ENCODE measurements around the gene RPL19.
"Not testable (repeated sequence)": the region's sequence is repeated elsewhere in the genome, so short reads cannot be mapped to it uniquely, and the experiment has no call there.

Gene RPL19

DNA sequence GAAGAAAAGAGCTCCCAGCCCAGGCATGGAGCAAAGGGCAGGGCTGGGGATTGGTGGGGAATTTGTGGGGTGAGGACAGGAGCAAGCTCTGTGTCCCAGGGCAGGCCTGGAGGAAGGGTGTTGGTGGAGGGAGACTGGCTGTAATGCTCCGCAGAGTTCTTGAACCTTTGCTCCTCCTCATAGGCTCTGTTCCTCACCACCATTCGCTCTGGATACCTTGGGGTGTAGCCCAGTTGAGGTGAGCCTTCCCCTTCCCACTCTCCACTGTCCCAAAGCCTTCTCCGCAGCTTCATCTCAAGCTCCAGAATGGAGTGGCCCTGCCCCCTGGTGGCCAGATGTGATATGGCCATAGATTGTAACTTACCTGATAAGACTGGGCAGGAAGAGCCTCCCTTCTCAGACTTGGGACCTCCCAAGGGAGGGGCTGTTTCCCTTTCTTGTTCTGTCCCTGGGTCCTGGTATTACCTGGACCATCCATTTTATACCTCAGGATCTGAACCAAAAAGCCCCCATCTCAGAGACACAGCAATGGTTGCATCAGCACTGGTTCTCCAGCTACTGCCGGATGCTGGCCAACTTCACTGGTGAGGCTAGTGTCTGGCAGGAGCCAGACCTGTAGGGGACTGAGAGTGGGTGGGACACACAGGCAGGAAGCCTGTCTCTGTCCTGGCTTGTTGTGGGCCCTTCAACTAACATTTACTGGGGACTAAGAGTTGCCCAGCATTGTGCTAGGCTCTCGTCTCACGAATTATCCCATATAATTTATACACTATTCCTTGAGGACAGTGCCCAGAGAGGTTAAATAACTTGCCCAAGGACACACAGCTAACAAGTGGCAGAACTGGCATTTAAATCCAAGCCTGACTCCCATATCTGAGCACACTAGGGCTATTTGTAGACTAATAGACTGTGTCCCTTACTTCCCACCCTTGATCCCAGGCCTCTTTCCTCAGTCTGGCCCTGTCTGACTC, 44.8 kb downstream of the RPL19 start:
- DNase-seq (ENCODE audit: low spot score), result peak; percentile 84

DNA sequence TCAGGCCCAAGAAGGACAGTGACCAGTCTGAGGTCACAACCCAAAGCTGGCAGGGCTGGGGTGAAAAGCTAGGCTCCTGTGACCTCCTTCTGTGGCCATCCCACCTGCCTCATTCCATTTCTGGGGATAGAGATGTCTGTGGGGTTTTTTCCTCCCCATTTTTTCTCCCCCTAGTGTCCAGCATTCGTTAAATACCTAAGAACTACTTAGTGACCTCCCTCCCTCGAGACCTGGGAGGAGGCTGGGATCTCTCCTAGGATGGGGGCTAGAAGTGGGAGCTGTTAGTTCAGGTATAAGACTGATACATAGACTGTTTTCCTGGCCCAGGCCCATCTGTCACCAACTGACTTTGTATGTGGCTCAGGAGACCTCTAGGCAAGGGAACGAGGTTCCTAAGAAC, 46.2 kb downstream of the RPL19 start:
- no peak for DNase-seq (ENCODE audit: low spot score)

- not testable (repeated sequence) for DNase-seq (ENCODE audit: low spot score)
Measured at GRCh38 chr17:39250076-39250475, 50.0 kb downstream of the RPL19 start.

DNA sequence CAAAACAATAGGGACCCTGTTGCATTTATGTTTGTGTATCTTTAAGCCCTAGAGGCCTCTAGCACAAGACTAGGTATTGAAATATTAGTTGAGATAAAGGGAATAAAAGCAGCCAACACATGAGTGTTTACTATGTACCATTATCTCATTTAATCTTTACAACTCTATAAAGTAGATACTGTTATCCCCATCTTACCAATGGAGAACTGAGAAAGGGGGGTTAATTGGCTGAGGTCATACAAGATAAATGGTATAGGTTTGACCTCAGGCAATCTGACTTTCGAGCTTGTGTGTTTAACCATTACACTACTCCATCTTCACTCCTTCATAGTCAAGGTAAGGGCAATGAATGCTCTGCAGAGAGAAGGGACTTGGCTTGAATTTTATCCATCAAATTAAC, 51.9 kb downstream of the RPL19 start:
- DNase-seq (ENCODE audit: low spot score), result no peak

DNA sequence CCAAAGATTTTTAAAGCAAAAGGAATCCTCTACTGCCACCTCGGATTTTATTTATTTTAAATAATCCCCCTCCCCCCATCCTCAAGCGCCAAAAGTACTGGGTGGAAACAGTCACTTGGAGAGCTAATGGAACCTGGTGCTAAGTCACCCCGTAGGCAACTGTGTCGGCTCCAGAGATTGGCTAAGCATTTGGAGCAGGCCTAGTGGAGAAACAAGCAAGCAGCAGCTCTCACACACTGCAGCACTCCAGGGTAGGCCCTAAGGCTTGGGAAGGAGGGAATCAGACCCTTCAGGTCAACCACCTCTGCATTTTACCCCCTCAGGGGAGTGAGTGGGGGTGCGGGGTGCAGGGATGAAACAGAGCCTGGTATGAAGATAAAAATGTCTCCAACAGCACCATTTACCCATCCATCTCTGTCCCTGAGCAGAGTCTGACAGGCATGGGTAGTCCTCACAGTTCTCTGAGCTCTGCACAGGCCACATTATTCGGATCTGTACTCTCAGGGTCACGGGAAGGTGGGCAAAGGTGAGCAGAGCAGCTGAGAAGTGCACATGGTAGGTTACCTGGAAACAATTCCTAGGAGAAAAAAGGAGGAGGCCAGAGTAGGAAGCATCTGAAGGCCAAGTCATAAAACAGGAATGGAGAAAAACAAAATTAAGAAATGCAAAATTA, 52.8 kb downstream of the RPL19 start:
- DNase-seq (ENCODE audit: low spot score), result no peak
